ENCODE results near the gene UGT1A5.

UGT1A5 gene

DNA sequence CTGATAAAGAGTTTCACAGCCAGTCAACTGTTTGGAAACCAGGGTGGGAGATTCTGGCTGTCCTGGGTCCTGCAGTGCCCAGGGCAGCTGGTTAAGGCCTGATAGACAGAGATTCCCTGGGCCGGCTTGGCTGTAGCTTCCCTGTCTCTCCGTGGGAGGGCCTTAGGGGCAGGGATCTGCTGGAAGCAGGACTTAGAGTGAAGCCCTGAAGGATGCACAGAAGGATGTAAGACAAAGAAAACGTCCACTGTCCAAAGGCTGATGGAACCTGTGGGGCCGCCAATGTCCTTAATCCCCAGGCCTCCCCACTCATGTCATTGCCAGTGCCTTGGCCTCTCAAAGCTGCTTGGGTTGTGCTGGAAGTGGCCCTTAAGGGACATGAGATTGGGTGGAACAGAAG, 98.4 kb downstream of the UGT1A5 start:
- DNase-seq (ENCODE audit: low read depth) = no peak

DNA sequence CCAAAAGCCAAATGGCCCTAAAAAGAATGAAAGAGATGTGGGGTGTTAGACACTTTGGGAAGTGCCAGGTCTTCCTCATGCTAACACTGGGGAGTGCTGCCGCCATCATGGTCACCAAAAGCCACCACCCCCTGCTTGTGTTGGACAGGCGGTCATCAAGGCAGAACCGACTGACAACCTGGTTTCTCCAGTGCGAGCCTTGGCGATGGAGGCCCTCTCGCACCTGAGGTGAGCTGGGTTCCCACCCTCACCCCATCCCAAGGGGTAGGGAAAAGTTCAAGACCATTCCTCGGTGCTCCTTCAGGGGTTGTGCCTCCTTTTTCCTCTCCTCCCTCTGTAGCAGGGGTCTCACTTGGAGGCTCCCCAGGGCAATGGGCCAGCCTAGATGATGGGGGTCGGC, 99.0 kb downstream of the UGT1A5 start:
- no peak for DNase-seq (ENCODE audit: low read depth)

DNA sequence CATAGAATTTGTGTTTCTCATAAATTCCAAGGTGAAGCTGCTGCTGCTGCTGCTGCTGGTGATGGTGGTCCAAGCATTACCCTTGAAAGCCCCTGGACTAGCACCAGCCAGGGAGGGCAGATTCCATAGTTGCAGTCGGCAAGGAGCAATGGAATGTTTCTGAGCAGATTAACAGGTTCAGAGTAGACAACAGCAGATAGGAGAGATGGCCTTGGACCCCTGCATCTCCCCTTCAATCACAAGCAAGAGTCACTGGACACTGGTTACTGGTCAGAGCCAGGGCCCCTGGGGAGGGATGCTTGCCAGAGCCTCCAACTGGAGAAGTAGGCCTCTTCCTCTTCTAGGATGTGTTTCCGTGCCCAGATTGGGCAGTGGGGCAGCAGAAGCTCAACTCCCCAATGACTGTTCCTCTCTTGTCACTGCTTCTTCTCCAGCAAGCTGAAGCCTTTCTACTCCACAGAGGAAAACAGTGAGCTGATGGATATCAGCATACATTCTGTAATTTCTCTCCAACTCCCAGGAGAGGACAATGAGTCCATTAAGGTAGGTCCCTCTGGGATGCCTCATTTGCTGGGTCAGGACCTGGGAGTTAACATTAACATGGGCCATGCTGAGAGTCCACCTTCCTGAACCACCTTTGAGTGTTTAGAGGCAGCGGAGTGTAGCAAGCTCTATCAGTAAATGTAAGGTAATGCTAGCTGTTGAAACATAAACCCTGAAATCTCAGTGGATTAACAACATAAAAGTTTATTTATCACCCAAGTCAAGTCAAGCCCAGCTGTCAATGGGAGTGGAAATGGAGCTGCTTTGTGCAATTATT, 100.7 kb downstream of the UGT1A5 start:
- no peak for DNase-seq (ENCODE audit: low read depth)

DNA sequence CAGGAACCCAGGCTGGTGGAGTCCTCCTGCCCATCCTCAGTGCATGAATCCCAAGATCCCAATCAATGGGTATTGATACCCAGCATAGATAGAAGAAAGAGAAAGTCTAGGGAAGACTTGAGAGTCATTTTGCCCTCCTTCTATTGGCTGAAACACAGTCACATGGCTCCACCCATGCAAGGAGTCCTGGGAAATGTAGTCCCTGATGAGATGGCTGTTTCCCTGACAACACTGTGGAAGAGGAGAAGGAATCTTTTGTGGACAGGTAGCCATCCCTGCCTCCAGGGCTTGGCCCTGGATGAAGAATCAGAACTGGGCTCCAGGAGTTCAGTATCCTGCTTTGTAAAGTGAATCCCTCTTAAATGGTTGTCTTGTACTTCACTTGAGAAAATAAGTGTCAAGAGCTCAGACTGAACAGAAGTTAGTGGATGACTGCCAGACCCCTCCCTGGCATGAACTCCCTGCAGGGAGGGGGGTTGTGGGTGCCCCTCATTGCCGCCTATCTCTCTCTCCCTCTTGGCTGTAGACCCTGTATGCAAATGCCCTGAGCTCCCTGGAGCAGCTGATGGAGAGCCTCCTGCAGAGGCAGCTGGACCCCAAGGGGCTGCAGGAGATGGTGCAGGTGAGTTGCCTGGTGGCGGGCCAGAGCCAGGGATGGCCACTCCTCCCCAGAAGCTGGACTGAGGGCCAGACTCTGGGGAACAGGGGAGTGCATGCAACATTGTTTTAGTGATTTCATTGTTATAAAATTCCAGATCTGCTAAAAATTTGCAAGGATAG, 101.5 kb downstream of the UGT1A5 start:
- DNase-seq (ENCODE audit: low read depth) = no peak

DNA sequence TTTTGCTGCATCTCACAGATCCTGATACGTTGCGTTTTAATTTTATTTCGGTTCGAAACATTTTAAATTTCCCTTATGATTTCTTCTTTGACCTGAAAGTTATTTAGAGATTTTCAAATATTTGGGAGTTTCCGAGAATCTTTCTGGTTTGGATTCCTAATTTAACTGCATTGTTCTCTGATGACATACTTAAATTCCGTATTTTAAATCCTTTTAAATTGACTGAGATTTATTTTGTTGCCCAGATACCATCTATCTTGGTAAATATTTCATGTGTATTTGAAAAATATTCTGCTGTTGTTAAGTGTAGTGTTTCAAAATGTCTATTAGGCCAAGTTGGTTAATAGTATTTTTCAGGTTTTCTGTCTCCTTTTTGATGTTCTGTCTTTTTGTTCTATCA, 103.2 kb downstream of the UGT1A5 start:
- DNase-seq (ENCODE audit: low read depth) = no peak

DNA sequence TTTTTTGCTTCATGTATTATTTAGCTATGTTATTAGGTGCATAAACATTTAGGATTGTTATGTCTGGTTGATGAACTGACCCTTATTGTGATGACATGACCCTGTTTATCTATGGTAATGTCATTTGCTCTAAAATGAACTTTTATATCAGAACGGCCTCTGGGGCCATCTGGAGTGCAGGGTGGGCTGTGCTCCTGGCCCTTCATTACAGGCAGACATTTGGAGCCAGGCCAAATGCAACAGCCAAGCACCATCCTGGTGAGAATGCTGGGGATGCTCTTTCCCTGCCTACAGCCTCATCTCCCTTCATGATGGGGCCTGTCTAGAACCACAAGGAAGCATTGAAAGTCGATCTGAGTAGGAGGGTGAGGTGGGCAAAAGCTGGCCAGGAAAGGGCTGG, 103.6 kb downstream of the UGT1A5 start:
- no peak for DNase-seq (ENCODE audit: low read depth)

DNA sequence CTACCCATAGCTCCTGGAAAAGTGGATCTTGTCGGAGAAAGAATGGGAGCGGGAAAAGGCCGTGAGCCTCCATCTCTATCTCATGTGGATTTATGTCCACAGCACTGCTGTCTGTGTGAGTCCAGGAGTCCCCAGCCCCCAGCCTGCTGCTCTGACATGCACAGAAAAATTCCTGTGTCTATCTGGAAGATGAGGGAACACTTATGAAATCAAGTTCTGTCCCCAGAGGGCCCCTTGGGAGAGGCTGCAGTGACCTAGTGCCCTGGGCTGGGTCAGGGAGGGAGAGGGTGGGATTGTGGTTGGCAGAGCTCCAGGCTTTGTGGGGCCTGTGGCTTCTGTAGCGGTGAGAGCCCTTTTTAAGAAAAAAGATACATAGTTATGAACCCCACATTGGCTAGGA, 104.1 kb downstream of the UGT1A5 start:
- no peak for DNase-seq (ENCODE audit: low read depth)

DNA sequence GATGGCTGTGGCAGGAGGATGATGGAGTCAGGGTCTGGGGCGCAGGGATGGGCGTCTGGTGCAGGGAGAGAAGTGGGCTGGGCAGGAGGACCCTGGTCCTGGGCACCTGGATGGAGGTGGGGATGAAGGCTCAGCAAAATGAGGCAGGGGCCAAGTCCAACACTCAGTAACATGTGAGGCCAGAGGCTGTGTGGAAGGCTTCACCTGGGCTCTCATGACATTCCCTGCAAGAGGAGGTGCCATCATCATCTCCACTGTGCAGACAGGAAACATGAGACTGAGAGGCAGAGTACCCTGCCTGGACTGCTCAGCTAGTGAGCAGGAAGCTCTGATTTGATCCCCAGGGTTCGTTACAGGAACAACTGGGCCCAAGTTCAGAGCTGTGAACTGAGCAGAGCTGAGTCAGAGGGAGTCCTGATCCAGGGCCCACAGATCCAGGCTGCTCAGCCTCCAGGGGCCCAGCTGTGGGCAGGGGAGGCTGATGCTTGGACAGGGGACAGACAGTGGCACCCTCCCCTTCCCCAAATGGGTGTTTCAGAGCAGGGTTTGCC, 104.7 kb downstream of the UGT1A5 start:
- DNase-seq (ENCODE audit: low read depth) = no peak

DNA sequence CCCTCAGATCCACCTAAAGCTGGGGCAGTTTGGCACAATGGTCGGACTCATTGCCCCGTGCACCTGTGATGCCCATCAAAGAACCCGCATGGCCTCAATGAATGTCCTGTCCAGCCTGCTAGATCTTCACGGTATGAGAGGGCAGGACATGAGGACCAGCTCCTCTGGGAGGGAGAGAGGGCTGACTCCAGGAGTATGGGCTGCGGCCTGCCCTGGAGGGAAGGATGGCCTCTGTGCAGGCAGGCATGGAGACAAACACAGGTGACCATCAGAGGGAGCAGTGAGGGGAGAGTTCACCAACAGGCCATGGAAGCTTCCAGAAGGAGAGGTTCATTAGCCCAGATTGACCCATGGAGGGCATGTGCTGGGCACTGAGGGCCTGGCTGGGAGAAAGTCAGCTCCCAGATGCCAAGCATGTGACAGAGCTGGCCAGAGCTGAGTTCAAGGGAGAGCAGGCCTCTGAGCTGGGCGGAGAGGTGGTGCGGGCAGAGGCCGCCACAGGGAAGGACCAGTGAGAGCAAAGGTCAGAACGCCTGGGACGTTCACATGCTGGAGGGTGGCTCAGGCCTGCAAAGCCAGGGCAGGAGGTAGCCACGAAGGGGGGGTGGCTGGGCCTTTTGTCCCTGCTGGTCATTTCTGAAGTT, 105.4 kb downstream of the UGT1A5 start:
- DNase-seq (ENCODE audit: low read depth) = no peak

DNA sequence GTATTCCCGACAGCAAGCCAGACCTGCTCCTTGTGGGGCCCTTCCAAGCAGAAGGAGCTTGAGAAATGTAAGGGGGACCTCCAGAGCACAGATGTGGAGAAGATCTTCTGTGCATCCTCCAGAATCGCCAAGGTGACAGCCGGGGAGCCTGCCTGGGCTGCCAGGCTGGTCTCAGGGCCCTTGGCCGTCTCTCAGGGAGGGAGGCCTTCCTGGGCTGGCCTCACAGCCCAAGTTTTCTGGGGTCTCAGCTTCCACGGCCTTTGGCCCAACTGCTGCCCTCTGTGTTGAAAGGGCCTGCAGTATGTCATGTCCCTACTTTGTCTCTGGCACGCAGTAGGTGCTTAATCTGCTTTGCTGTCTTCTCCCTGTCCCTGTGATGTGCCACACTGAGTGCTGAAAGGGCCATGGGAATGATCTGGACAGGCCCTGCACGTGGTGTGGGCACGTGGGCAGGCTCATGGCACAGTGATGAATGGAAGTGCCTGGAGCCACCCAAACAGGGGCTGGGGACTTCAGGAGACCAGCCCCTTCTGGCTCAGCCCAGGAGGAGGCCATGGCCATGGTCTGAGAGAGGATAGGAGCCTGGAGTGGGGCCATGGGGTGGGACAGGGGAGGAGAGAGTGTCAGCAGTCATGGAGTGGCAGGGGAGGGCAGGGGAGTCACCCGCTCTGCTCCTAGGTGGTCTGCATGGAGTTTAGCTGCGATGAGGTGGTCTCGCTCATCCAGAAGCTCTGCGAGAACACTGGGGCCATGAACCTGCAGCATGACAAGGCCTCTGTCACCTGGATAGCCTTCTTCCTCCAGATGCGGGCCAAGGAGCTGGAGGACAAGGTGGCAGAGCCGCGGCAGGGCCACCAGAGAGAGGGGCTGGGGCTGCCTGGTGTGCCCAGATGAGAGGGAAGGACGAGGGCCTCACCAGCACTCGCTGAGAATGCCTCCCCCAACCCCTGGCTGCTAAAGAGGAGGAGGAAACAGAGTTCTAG, 106.2 kb downstream of the UGT1A5 start:
- DNase-seq (ENCODE audit: low read depth) = no peak

DNA sequence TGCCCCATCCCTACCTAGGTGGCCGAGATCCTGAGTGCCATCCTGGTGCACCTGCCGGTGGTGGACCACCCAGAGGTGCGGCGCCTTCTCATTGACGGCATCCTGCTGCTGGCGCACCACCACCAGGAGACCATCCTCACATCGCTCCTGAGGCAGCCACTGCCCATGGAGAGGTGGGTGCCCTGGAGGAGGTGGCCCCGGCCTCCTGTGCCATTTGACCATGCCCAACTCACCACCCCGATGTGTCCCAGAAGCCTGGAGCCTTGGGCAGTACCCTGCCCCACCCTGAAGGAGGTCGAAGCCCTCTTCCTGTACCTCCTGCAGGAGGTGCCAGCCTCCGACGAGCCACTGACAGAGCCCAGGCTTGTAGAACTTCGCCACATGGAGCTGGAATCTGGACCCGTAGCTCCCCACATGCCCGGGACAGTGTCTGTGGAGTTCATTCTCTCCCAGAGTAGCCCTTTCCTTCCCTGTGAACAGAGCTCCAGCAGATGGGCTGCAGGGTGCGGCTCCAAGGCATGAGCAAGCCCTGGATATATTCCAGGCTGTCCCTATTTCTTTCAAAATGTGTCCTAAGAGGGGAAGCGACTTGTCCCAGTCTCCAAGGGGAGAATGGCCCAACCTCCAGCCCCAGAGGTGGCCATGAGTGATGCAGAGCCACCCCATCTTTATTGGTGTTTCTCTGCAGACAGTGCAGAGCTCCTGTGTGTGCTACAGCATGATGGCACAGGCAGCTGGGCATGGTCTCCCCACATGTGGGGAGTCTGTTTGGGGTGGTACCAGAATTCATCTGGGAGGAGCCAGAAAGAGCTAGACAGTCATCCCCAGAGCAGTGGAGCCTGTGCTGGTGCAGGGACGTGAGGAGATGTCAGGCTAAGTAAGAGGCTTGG, 107.4 kb downstream of the UGT1A5 start:
- DNase-seq (ENCODE audit: low read depth) = no peak

DNA sequence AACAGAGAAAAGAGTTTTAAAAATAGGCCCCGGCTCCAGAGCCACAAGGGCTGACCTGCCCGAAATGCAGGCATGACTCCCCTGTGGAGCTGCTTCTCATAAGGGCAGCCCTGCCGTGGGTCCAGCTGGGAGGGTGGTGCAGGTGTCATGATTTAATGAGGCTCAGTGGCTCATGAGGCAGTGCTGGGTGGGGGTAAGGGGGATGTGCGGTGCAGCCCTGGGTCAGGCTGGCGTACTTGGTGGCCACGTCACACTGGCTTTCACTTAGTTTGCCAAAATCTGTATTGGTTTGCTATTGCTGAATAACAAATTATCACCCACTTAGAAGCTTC, 108.0 kb downstream of the UGT1A5 start:
- DNase-seq (ENCODE audit: low read depth) = no peak

DNA sequence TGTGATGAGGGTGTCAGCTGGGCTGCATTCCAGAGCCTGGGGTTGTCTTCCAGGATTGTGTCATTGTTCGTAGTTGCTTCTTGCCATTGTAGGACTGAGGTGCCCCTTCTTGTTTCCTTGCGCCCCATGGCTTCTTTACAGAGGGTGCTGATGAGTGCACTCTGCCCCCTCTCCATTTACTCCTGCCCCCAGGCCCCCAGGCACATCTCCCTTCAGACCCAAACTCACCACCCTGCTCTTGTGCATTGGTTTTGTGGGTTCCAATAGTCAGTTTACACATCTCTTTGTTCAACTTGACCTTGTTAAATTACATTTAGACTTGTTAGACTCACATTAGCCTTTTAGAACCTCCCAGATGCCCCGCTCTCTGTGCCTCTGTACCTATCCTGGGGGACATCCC, 108.5 kb downstream of the UGT1A5 start:
- DNase-seq (ENCODE audit: low read depth) = no peak

DNA sequence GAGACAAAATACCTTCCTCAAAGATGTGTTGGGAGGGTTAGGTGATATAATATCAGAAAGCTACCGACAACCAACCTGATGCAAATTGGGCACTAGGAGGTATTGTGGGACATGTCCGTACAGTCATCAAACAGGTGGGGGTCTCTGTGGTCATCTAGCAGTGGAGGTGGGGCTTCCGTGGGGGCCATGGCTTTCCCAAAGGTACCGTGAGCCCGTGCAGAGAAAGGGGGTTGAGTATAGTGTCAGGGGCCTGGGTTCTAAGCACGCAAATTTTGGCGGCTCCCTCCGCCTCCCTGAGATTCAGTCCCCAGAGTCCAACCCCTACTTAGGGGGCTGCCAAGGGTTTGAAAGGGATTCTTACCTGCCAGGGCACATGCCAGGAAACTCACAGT, 109.0 kb downstream of the UGT1A5 start:
- DNase-seq (ENCODE audit: low read depth) = no peak

DNA sequence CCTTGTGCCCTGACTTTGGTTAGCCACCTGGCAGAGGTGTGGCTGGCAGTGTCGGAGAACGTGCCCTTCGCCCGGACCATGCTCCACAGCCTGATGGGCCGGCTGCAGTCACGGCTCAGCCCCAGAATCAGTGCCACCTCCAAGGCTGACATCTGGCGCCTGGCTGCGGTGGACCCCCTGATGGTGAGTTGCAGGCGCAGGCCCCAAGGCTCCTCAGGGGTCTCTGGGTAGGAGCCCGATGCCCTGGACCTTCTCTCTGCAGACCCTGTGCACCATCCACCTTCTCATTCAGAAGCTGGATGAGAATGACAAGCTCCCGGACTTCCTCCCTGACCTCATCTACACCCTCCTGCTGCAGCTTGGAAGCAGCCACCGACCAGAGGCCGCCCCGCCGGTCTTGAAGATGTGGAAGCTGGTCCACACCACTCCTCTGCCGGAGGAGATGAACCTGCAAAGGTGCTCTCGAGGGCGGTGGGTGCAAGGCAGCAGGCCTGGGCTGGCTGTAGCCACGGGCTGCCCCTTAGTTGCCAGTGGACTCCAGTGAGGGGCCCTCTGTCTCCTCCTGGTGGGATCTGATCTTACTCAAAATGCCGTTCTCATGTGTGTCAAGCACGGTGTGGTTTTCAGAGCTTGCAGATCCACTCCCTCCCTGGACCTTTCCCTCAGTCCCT, 109.5 kb downstream of the UGT1A5 start:
- no peak for DNase-seq (ENCODE audit: low read depth)
